GM18508 (cell line): ENCODE measurements around the gene ARFRP1.
"Not testable (repeated sequence)": the region's sequence is repeated elsewhere in the genome, so short reads cannot be mapped to it uniquely, and the experiment has no call there.

Experiments used
- ATAC-seq: cut with Tn5 transposase; IDR thresholded peaks from one replicate; pipeline ENCODE4 v1.9.1; 2021; ENCODE audit warnings: moderate number of reproducible peaks; ENCODE audit not compliant: insufficient read depth, unreplicated experiment

The ARFRP1 gene

GRCh38 chr20:63733579-63734081, 25.9 kb upstream of the ARFRP1 start:
- no peak for ATAC-seq

GRCh38 chr20:63733117-63733516, 25.3 kb upstream of the ARFRP1 start:
- no peak for ATAC-seq

- ATAC-seq, result no peak
Observed at GRCh38 chr20:63732118-63733095, 24.6 kb upstream of the ARFRP1 start.

GRCh38 chr20:63731410-63731809, 23.6 kb upstream of the ARFRP1 start:
- ATAC-seq, result no peak

- not testable (repeated sequence) for ATAC-seq
Observed at GRCh38 chr20:63730189-63730733, 22.5 kb upstream of the ARFRP1 start.

GRCh38 chr20:63722967-63723622, 15.3 kb upstream of the ARFRP1 start:
- not testable (repeated sequence) for ATAC-seq

- no peak for ATAC-seq
Observed at GRCh38 chr20:63718996-63719395, 11.2 kb upstream of the ARFRP1 start.

- ATAC-seq, result no peak
Observed at GRCh38 chr20:63714858-63715257, 7.1 kb upstream of the ARFRP1 start.

GRCh38 chr20:63712191-63712590, 4.4 kb upstream of the ARFRP1 start:
- ATAC-seq, result no peak

- no peak for ATAC-seq
Observed at GRCh38 chr20:63711085-63711645, 3.4 kb upstream of the ARFRP1 start.

GRCh38 chr20:63709149-63709527, 1.4 kb upstream of the ARFRP1 start:
- no peak for ATAC-seq

- ATAC-seq, result no peak
Observed at GRCh38 chr20:63708301-63709148, 749 bp upstream of the ARFRP1 start.

- ATAC-seq, result no peak
Observed at GRCh38 chr20:63706852-63707557, 771 bp downstream of the ARFRP1 start.

- ATAC-seq, result no peak
Observed at GRCh38 chr20:63706027-63706695, 1.6 kb downstream of the ARFRP1 start.

GRCh38 chr20:63705232-63706026, 2.3 kb downstream of the ARFRP1 start:
- ATAC-seq, result no peak

GRCh38 chr20:63704749-63705117, 3.0 kb downstream of the ARFRP1 start:
- no peak for ATAC-seq

- ATAC-seq, result no peak
Observed at GRCh38 chr20:63703976-63704748, 3.6 kb downstream of the ARFRP1 start.
